Activated T-cell treated with anti-CD3 and anti-CD28 coated beads, Interleukin-2, amount 50 U/mL, for 1 hour (primary cell): ENCODE data around the gene ARHGEF33.

Source experiments
- DNase-seq: peaks from one replicate; pipeline ENCODE4 v3.0.0-alpha.2; 2020

The ARHGEF33 gene

DNA sequence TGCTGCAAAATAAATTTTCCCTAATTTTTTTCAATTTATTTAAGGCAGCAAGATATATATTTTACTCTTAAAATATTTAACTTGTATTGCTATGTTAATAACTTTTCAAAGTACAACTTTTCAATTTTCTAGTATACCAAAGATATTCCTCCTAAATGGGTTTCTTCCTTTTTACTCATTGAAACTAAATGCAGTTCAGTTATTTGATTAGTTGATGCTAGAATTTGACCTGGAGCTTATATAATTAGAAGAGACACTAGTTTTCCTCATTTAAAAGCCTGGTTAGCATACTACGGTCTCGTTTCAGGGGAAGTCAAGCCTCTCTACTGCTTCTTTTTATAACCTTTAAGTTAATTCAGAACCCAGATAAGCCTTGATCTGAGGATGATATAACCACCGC is at the start of gene ARHGEF33:
Gene ARHGEF33, plus strand, starts transcription at position 301 of the 400 bp plus-strand sequence. CDS start 29,573 bp downstream, outside the sequence.
- no peak for DNase-seq

GRCh38 chr2:38850045-38850444 is 39.6 kb upstream of the ARHGEF33 start:
- DNase-seq, result no peak

- no peak for DNase-seq
Observed at GRCh38 chr2:38856165-38856564, 33.5 kb upstream of the ARHGEF33 start.

- no peak for DNase-seq
Observed at GRCh38 chr2:38862476-38862875, 27.2 kb upstream of the ARHGEF33 start.

DNA sequence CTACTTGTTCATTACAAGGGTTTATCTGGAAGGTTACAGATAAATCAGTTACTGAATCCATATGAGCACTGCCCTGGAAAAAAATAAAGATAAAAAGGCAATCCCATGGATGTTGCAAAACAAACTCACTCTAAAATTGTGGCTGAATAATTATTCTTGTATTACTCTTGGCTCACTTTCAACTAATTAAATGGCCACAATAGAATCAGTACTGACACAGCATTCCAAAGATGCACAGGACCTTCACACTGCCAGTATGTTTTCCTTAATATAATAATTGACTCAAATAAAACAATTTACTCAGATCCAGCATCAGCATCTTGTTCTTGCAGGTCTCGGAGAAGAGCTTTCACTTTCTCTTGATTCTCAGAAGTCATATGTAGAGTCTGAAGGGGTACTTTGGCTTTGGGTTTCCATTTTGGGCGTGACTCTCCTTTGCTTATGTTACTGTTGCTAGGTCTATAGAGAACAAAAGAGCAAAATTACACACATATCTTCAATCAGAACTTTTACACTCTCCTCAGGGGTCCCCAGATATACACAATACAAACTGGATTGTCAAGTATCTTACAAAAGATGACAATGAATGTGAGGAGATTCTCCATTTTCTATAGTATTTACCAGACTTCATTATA is 26.5 kb upstream of the ARHGEF33 start:
- no peak for DNase-seq

DNA sequence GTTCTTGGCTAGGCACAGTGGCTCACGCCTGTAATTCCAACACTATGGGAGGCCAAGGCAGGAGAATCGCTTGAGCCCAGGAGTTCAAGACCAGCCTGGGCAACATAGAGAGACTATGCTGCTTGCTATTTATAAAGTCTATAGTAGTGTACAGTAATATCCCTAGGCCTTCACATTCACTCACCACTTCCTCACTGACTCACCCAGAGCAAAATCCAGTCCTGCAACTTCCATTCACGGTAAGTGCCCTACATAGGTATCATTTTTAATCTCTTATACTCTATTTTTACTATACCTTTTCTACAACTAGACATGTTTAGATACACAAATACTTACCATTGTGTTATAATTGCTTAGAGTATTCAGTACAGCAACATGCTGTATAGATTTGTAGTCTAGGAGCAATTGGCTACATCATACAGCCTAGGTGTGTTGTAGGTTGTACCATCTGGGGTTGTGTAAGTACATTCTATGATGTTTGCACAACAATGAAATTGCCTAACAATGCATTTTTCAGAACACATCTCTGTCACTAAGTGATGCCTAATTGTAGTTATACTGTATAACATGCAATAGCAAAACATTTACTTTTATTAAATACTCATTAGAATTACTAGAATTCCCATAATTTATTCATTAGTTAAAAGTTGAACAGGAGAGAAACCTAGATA is 22.8 kb upstream of the ARHGEF33 start:
- DNase-seq, result no peak

DNA sequence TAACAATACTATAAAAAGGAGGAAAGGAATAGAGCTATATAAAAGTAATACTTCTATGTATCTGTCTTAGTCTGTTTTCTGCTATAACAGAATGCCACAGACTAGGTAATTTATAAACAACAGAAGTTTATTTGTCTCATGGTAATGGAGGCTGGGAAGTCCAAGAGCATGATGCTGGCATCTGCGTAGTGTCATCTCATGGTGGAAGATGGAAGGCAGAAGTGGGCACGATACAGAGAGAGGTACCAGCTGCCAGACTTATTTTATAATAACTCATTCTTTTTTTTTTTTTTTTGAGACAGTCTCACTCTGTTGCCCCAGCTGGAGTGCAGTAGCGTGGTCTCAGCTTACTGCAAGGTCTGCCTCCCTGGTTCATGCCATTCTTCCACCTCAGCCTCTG is 18.2 kb upstream of the ARHGEF33 start:
- DNase-seq, result no peak

GRCh38 chr2:38873763-38874162 is 15.9 kb upstream of the ARHGEF33 start:
- no peak for DNase-seq

GRCh38 chr2:38875227-38875575 is 14.5 kb upstream of the ARHGEF33 start:
- no peak for DNase-seq

DNA sequence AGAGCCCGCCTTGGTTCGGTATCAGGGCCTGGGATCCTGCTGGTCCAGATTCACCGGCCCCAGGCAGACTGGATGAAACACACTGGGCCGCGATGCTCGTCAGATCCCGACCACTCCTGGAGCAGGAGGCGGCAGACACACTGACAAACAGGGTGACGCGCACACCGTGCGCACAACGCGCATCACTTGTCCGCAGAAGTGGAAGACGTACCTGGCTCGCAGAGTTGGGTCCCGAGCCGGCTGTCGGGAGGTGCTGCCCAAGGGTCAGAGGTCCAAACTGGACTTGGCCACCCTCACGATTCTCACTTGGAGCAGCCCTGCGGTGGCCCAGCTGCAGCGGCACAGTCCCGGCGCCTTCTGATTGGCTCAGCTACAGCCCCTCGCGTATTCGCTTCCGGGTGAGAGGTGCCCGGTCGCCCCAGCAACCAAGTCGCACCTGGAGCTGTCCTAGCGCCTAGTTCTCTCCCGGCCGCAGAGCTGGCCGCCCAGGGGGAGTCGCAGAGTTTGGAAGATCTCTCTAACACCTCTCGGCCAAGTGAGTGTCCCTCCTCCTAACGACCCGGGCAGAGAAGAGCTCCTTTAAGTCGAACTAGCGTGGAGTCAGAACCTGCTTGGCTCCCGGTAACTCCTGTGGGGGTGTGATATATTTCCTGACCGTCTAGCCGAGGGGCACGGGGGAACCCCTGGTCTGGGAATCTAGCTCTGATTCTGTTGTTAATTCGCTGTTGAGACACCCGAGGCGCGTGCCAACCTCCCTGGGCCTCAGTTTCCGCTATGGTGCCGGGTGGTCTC is 13.9 kb upstream of the ARHGEF33 start, which contains the start of the genes DHX57 and MORN2:
Gene DHX57, minus strand, starts transcription at position 359 of the 792 bp plus-strand sequence. CDS start 7,529 bp downstream, outside the sequence.
Gene MORN2, plus strand, starts transcription at position 401 of the 792 bp plus-strand sequence.
- peak; percentile 78 for DNase-seq

- DNase-seq, result no peak
Observed at GRCh38 chr2:38876407-38876806, 13.3 kb upstream of the ARHGEF33 start.

GRCh38 chr2:38886063-38886462 is 3.6 kb upstream of the ARHGEF33 start:
- DNase-seq, result no peak

DNA sequence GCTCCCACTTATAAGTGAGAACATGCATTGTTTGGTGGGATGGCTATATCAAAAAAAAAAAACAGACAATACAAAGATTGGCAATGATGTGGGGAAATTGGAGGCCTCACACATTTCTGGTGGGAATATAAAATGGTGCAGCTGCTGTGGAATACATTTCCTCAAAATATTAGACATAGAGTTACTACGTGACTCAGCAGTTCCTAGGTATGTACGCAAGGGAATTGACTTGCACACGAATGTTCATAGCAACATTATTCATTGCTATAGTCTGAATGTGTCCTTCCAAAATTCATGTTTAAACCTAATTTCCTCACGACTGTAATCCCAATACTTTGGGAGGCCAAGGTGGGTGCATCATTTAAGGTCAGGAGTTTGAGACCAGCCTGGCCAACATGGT is 2.3 kb upstream of the ARHGEF33 start:
- DNase-seq, result no peak

DNA sequence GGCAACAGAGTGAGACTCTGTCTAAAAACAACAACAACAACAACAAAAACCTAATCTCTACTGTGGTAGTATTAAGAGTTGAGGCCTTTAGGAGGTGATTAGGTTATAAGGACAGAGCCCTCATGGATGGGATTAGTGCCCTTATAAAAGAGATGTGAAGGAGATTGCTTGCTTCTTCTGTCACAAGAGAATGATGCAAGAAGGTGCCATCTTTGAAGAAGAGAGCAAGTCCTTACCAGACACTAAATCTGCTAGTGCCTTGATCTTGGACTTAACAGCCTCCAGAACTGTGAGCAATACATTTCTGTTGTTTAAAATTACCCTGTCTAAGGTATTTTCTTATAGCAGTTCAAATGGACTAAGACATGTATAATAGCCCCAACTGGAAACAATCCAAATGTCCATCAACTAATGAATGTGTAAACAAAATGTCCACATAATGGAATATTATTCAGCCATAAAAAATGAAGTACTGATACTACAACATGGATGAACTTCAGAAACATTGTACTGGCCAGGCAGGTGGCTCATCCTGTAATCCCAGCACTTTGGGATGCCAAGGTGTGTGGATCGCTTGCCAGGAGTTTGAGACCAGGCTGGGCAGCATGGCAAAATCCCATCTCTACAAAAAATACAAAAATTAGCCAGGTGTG is 1.6 kb upstream of the ARHGEF33 start:
- DNase-seq, result no peak

DNA sequence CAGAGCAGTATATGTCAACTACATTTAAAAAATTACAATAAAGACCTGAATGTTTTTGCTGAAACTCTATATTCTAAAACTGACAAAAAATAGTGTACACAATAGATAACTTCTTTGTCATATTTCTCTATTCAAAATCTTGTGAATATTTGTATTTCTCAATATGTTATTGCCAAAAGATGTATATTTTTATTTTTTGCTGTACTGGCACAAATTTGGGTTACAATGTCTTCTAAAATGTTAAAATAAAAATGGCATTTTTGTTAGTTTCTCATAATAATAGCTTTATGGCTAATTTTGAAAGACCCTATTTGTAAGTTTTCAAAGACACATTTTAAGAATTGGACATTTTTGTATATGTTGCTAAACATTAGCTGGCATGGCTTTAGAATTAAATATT is 630 bp upstream of the ARHGEF33 start:
- DNase-seq, result no peak

GRCh38 chr2:38892819-38893218 is 3.1 kb downstream of the ARHGEF33 start:
- no peak for DNase-seq

GRCh38 chr2:38898256-38898655 is 8.6 kb downstream of the ARHGEF33 start:
- no peak for DNase-seq

GRCh38 chr2:38900726-38901125 is 11.1 kb downstream of the ARHGEF33 start:
- no peak for DNase-seq

DNA sequence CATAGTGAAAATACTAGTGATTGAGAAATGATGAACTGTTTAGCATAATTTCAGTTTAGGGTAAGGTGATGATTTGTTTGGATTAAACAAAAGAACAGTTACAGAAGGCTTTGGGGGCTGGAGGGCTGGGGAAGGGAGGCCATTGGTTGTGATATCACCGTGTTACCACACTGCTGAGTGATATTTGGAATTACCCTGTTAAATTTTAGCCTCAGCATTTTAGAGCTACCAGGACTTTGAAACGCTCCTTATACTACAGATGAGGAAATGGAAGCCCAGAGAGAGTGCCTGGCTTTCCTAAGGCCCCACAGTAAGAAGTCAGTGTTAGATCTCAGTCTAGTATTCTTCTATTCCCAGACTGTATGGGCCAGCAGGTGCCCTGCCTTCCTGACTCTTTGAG is 15.6 kb downstream of the ARHGEF33 start:
- DNase-seq, result no peak

- DNase-seq, result no peak
Observed at GRCh38 chr2:38907242-38907641, 17.6 kb downstream of the ARHGEF33 start.

DNA sequence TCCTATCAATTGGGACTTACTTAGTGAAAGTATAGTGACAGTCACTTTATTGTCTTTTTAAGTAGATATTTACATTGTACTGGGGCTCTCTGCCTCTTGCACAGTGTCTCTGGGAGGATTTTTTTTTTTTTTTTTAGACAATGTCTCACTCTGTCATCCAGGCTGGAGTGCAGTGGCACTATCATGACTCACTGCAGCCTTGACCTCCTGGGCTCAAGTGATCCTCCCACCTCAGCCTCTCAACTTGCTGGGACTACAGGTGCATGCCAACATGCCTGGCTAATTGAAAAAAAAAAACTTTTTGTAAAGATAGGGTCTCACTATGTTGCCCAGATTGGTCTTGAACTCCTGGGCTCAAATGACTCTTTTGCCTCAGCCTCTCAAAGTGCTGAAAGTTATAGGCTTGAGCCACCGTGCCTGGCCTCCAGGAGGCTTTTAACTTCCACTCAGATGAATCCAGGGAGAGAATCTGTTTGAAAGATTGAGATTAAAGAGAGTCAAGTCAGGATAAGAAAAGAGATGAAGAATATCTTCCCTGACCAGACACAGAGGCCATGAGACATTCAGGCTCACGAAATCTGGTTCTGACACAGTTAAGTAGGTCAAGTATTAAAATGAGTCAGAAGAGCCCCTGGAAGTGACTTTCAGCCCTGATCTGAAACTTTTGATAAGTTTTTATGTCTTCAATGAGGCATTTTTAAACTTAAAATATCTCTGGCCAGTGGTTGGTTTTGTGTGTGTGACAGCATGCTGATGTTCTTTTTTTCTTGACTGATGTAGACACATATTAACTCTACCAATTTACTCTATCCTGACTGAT is 18.3 kb downstream of the ARHGEF33 start:
- no peak for DNase-seq

GRCh38 chr2:38909872-38910271 is 20.2 kb downstream of the ARHGEF33 start:
- DNase-seq, result no peak
